A549 (cell line): ENCODE data around the gene KIF13A.

Experiments
- BHLHE40 ChIP-seq: IDR thresholded peaks from 2 replicates; pipeline ENCODE4 v1.6.1; 2012; ENCODE audit warnings: low read depth, low read length, inconsistent platforms
- CTCF ChIP-seq: fragments of >200 bp; sonication (Bioruptor Twin); formaldehyde crosslinking; IDR thresholded peaks from 3 replicates; pipeline ENCODE4 v1.5.1; 2016
- NR3C1 ChIP-seq: fragments of >200 bp; sonication (Bioruptor Twin); formaldehyde crosslinking; IDR thresholded peaks from 3 replicates; pipeline ENCODE4 v1.6.1; 2017
- POLR2A ChIP-seq: IDR thresholded peaks from 2 replicates; pipeline ENCODE4 v1.6.1; 2012; ENCODE audit warnings: mild to moderate bottlenecking, low read length
- RARB ChIP-seq: fragments of 250-450 bp; sonication (Bioruptor Pico); IDR thresholded peaks from 2 replicates; pipeline ENCODE4 v1.8.0; 2021; ENCODE audit warnings: mild to moderate bottlenecking, moderate library complexity

DNA sequence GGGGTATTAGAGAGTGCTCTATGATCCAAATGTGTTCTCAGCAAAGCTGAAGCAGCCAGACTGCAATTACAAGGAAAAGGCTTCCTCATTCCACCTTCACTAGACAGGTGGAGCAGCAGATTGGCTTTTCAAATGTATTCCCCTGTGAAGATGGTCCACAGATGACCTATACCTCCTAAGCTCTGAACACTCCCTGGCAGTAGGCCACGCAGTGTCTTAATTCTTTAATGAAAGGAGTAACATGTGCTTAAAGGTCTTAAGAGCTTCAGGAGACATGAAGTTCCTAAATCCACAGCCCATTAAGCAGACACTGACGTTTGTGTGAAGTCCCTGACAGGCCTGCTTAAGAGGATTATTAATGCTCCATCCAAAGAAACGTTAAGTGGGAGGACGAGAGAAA lies 141.8 kb downstream of the KIF13A start:
- TF ChIP-seq POLR2A (no peak), BHLHE40 (no peak), CTCF (no peak), NR3C1 (no peak), RARB (CRISPR knock-in tag) (no peak)
